ENCODE data around the gene FER. TPM values are rescaled to one million over a fixed set of nuclear protein-coding genes. Genes with fewer than 3 reads are reported as not detected.
"Not testable (repeated sequence)": the region's sequence is repeated elsewhere in the genome, so short reads cannot be mapped to it uniquely, and the experiment has no call there.

The FER gene
- total RNA-seq, 2 donors from 2014 or later, result 9.8 to 15.1 TPM

DNA sequence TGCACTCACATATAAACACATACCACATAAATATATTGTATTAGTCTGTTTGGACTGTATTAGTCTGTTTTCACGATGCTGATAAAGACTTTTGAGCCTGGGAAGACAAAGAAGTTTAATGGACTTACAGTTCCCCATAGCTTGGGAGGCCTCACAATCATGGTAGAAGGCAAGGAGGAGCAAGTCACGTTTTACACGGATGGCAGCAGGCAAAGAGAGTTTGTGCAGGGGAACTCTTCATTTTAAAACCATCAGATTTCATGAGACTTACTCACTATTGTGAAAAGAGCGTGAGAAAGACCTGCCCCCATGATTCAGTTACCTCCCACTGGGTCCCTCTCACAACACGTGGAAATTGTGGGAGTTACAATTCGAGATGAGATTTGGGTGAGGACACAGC, 133.4 kb downstream of the FER start:
- no peak for DNase-seq

DNA sequence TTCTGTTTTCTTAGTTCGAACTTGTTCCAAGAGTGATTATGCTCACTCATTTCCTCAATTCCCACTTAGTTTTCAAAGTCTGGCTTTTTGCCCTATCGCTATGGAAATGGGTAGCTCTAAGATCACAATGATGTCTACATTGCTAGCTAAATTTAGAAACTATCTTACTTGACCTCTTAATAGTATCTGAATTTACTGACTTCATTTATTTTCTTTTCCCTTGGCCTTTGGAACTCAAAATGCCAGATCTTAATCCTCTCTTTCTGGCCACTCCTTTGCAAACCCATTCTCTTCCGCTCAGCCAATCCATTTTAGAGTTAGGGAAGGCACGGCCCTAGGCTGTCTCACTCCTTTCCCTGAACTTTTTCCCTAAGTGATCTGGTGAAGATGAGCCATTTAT, 137.0 kb downstream of the FER start:
- H3K36me3 Mint-ChIP-seq (ENCODE audit: low read depth), result peaks cover 5% of the 10 kb centered on the region
- ATAC-seq, result no peak

More for the DNA sequence above, 133.4 kb downstream of the FER start:
- Mint-ChIP-seq H3K36me3 (ENCODE audit: low read depth) (peaks cover 5% of the 10 kb centered on the region), H3K4me3 (no peak overlapping the region), H3K4me1 (no peaks in the 10 kb centered on the region), H3K27ac (no peak overlapping the region), H3K27me3 (no peaks in the 10 kb centered on the region)
- no peaks in the 10 kb centered on the region for H3K9me3 ChIP-seq (ENCODE audit: control insufficient read depth, low read length, poor library complexity, severe bottlenecking)
- ATAC-seq, result no peak

DNA sequence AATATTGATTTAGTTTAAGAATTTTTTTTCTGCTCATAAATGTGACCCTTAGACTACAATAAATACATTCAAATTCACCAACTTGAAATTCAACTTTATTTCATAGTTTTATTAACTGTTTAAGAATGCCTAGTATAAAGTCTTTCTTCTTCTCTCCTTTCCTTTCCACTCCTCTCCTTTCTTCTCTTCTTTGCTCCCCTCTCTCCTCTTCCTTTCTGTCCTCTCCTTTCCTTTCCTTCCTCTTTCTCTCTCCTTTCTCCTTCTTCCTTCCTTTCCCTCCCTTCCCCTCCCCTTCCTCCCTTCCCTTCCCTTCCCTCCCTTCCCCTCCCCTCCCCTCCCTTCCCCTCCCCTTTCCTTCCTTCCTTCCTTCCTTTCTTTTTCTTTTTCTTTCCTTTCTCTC, 150.6 kb downstream of the FER start:
- no peaks in the 10 kb centered on the region for H3K9me3 ChIP-seq (ENCODE audit: control insufficient read depth, low read length, poor library complexity, severe bottlenecking)
- Mint-ChIP-seq H3K27me3 (no peaks in the 10 kb centered on the region), H3K27ac (no peak overlapping the region), H3K4me3 (no peak overlapping the region), H3K36me3 (ENCODE audit: low read depth) (peaks cover 2% of the 10 kb centered on the region), H3K4me1 (no peaks in the 10 kb centered on the region)
- no peak for ATAC-seq
- DNase-seq, result no peak

More for the DNA sequence above, 137.0 kb downstream of the FER start:
- no peak overlapping the region for H3K27ac Mint-ChIP-seq
- no peaks in the 10 kb centered on the region for H3K9me3 ChIP-seq (ENCODE audit: control insufficient read depth, low read length, poor library complexity, severe bottlenecking)
- H3K4me3 Mint-ChIP-seq, result no peak overlapping the region
- no peak for DNase-seq
- H3K4me1 Mint-ChIP-seq, result no peaks in the 10 kb centered on the region
- H3K27me3 Mint-ChIP-seq, result no peaks in the 10 kb centered on the region

DNA sequence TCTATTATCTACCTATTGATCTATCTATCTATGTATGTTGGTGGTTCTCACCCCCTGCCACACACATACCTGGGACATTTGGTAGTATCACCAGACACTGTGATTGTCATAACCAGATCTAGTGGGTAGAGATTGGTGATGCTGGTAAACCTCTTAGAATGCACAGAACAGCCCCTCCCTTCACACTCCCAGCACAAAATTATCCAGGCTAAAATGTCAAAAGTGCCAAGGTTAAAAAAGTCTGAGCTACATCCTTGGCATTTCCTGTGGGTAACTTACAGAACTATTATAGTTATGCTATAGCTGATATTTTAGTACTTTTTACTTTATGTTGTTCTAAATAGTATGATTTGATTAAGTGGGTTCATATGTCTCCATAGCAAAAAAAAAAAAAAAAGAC, 151.0 kb downstream of the FER start:
- Mint-ChIP-seq H3K4me3 (no peak overlapping the region), H3K27ac (no peak overlapping the region), H3K27me3 (no peaks in the 10 kb centered on the region), H3K36me3 (ENCODE audit: low read depth) (peaks cover 2% of the 10 kb centered on the region), H3K4me1 (no peaks in the 10 kb centered on the region)
- H3K9me3 ChIP-seq (ENCODE audit: control insufficient read depth, low read length, poor library complexity, severe bottlenecking), result no peaks in the 10 kb centered on the region
- DNase-seq (no peak), ATAC-seq (no peak)

DNA sequence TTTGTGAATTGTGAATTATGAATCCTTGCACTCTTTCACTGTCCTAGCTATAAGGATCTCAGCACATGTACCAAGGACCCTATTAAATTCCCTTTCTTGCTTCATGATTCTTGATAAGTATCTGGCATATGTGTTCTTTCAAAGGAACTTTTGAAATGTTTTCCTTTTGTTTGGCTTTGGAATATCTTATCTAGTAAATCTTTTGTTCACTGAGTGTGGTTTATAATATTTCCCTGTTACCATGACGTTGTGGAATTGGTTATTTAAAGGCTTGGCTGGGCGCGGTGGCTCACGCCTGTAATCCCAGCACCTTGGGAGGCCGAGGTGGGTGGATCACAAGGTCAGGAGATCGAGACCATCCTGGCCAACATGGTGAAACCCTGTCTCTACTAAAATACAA, 151.5 kb downstream of the FER start:
- H3K27ac Mint-ChIP-seq; H3K27me3 Mint-ChIP-seq; ATAC-seq; H3K36me3 Mint-ChIP-seq (ENCODE audit: low read depth); H3K9me3 ChIP-seq (ENCODE audit: control insufficient read depth, low read length, poor library complexity, severe bottlenecking); H3K4me1 Mint-ChIP-seq; H3K4me3 Mint-ChIP-seq; DNase-seq: not testable (repeated sequence)

DNA sequence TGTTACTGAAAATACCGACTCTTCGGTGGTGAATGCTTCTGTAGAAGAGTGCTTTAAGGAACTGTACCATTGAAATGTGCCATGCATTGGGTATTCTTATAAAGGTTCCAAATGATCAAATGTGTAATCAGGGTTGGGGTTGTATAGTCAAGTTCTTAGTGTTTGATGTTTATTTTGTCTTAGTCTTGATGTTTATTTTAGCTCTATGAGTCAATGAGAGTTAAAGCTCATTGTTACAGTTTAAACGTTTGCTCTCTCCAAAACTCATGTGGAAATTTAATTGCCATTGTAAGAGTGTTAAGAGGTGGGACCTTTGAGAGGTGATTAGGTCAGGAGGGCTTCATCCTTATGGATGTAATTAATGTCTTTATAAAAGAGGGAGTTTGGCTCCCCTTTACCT, 153.0 kb downstream of the FER start:
- H3K9me3 ChIP-seq (ENCODE audit: control insufficient read depth, low read length, poor library complexity, severe bottlenecking), result no peaks in the 10 kb centered on the region
- H3K36me3 Mint-ChIP-seq (ENCODE audit: low read depth), result no peaks in the 10 kb centered on the region
- ATAC-seq (no peak), DNase-seq (no peak)
- no peaks in the 10 kb centered on the region for H3K4me1 Mint-ChIP-seq
- no peak overlapping the region for H3K4me3 Mint-ChIP-seq
- H3K27ac Mint-ChIP-seq, result no peak overlapping the region
- H3K27me3 Mint-ChIP-seq, result no peaks in the 10 kb centered on the region

DNA sequence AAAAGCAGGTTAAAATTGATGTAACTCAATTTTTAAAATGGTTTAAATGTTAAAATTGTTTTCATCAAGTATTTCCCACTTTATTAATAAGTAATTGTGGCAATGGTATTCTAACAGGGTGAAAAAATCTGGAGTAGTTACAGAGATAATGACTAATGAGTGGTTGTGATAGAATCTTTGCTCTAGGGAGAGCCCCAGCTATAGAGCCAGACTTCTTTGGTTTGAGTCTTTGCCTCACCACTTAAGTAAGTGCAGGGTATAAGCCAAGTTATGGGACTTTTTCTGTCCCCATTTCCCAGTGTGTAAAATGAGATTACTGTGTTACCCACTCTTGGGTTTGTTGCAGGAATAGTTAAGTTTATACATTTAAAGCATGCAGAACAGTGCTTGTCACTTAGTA, 158.1 kb downstream of the FER start:
- no peaks in the 10 kb centered on the region for H3K4me1 Mint-ChIP-seq
- H3K4me3 Mint-ChIP-seq, result no peak overlapping the region
- ATAC-seq (no peak), DNase-seq (no peak)
- no peaks in the 10 kb centered on the region for H3K9me3 ChIP-seq (ENCODE audit: control insufficient read depth, low read length, poor library complexity, severe bottlenecking)
- no peaks in the 10 kb centered on the region for H3K36me3 Mint-ChIP-seq (ENCODE audit: low read depth)
- H3K27me3 Mint-ChIP-seq, result no peaks in the 10 kb centered on the region
- no peak overlapping the region for H3K27ac Mint-ChIP-seq

DNA sequence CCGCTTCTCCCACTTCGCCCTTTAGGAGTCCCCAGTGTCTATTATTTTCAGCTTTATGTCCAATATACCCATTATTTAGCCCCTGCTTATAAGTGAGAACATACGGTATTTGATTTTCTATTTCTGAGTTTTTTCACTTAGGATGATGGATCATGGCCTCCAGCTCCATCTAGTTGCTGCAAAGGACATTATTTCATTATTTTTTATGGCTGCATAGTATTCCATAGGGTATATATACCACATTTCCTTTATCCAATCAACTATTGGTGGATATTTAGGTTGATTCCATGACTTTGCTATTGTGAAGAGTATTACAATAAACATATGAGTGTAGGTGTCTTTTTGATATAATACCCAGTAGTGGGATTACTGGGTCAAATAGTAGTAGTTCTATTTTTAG, 162.9 kb downstream of the FER start:
- Mint-ChIP-seq H3K4me3 (no peak overlapping the region), H3K27me3 (no peaks in the 10 kb centered on the region), H3K4me1 (no peaks in the 10 kb centered on the region), H3K36me3 (ENCODE audit: low read depth) (no peaks in the 10 kb centered on the region), H3K27ac (no peak overlapping the region)
- no peaks in the 10 kb centered on the region for H3K9me3 ChIP-seq (ENCODE audit: control insufficient read depth, low read length, poor library complexity, severe bottlenecking)
- DNase-seq, result no peak
- ATAC-seq, result no peak

DNA sequence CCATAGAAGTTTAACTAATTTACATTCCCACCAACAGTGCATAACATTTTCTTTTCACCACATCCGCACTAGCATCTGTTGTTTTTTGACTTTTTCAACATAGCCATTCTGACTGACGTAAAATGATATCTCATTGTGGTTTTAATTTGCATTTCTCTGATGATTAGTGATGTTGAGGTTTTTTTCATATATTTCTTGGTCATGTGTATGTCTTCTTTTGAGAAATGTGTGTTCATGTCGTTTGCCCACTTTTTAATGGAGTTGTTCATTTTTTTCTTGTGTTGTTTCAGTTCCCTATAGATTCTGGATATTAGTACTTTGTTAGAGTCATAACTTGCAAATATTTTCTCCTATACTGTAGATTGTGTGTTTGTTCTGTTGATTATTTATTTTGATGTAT, 163.4 kb downstream of the FER start:
- ATAC-seq (peak; percentile 6), DNase-seq (no peak)
- no peaks in the 10 kb centered on the region for H3K9me3 ChIP-seq (ENCODE audit: control insufficient read depth, low read length, poor library complexity, severe bottlenecking)
- Mint-ChIP-seq H3K4me1 (no peaks in the 10 kb centered on the region), H3K27me3 (no peaks in the 10 kb centered on the region), H3K4me3 (no peak overlapping the region), H3K27ac (no peak overlapping the region), H3K36me3 (ENCODE audit: low read depth) (no peaks in the 10 kb centered on the region)

DNA sequence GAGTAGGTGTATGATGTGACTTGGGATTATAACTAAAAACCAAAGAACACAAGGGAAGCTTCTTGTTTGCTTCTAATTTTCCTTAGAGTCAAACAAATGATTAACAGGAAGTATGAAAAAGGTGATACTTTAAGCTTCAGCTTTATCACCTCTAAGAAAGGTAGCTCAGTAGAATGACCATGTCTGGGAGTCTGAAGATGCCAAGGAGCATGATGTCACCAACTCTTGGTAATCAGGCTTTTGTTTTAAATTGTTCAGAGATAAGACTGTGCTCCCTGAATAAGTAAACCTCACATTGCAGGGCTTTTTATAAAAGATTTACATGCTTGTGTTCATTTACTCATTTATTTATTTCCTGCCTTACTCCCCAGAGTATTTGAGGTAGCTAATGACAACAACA, 169.9 kb downstream of the FER start:
- no peak for DNase-seq
- no peaks in the 10 kb centered on the region for H3K36me3 Mint-ChIP-seq (ENCODE audit: low read depth)
- no peak overlapping the region for H3K27ac Mint-ChIP-seq
- ATAC-seq, result no peak
- H3K27me3 Mint-ChIP-seq, result no peaks in the 10 kb centered on the region
- H3K4me3 Mint-ChIP-seq, result no peak overlapping the region
- H3K9me3 ChIP-seq (ENCODE audit: control insufficient read depth, low read length, poor library complexity, severe bottlenecking), result no peaks in the 10 kb centered on the region
- H3K4me1 Mint-ChIP-seq, result no peaks in the 10 kb centered on the region

DNA sequence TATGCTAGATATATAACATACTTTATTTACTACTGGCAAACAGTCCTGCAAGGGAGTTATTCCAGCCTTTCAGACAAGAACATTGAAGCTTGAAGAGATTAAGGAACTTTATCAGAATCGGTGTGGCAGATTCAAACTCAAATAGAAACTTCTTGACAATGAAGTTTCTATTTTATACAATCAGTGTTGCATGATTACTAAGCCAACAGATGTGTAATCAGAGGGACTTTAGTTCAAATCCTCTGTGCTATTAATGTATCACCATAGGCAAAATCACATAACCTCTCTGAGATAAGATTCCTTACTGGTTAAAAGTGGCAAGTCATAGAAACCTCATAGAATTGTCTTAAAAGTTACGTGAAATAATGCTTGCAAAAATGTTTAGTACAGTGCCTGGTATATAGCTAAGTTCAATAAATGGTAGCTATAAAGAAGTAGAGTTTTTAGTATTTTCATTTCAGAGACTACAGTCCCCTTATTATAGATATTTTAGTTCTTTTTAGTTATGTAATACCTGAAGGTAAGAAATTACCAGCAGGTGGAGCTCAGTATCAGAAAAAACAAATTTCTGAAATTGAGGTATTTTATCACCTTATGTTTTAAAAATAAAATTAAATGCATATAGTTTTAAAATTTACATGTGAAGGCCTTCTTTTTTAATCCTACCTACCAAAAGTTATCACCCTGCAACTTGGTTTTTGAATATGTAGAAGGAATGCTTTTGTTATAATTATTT, 172.1 kb downstream of the FER start:
- DNase-seq (no peak), ATAC-seq (no peak)
- no peak overlapping the region for H3K27ac Mint-ChIP-seq
- H3K9me3 ChIP-seq (ENCODE audit: control insufficient read depth, low read length, poor library complexity, severe bottlenecking), result no peaks in the 10 kb centered on the region
- H3K4me1 Mint-ChIP-seq, result no peaks in the 10 kb centered on the region
- H3K27me3 Mint-ChIP-seq, result no peaks in the 10 kb centered on the region
- no peaks in the 10 kb centered on the region for H3K36me3 Mint-ChIP-seq (ENCODE audit: low read depth)
- H3K4me3 Mint-ChIP-seq, result no peak overlapping the region

DNA sequence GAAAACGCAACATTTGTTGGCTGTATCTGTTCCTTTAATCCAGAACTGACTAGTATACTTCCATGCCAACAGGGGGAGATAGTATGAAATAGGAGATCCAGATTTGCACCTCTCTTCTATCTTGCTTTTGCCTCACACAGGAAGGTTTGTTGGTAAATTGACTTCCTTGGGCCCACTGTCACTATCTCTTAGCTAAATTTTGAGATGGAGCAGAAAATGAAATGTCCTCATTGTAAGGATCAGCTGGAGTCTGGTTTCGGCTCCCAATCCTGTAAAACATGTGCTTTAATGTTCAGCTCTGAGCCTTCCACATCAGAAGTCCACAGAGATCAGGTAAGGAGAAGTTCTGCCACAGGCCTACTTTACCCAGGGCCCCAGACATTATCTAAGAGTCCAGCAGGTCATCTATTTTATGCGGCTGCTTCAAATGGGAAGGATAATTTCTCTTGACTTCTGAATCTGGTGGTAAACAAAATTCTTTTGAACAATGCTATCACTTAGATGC, 176.8 kb downstream of the FER start:
- DNase-seq (no peak), ATAC-seq (peak; percentile 39)
- peak overlapping the region; percentile 41 for H3K4me3 Mint-ChIP-seq

DNA sequence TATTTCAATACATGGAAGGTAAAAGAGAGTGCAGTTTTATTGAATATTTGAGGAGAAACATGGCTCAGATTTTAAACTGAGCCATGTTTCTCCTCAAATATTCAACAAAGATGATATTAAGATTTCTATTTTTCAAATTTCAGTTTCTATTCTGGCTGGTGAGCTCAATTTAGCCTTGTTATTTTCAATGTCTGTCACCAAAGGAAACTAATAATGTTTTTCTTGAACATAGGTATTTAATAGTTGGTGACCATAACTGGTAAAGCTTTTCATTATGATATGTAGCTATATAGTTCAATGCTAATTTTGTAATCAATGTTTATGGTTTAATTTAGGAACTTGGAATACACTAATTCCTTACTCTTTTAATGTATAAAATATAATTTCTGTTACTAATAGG, 177.4 kb downstream of the FER start:
- no peak overlapping the region for H3K4me3 Mint-ChIP-seq

More for the DNA sequence above, 176.8 kb downstream of the FER start:
- H3K27ac Mint-ChIP-seq, result no peak overlapping the region
- no peaks in the 10 kb centered on the region for H3K36me3 Mint-ChIP-seq (ENCODE audit: low read depth)
- no peaks in the 10 kb centered on the region for H3K27me3 Mint-ChIP-seq
- H3K4me1 Mint-ChIP-seq, result no peaks in the 10 kb centered on the region
- H3K9me3 ChIP-seq (ENCODE audit: control insufficient read depth, low read length, poor library complexity, severe bottlenecking), result no peaks in the 10 kb centered on the region

DNA sequence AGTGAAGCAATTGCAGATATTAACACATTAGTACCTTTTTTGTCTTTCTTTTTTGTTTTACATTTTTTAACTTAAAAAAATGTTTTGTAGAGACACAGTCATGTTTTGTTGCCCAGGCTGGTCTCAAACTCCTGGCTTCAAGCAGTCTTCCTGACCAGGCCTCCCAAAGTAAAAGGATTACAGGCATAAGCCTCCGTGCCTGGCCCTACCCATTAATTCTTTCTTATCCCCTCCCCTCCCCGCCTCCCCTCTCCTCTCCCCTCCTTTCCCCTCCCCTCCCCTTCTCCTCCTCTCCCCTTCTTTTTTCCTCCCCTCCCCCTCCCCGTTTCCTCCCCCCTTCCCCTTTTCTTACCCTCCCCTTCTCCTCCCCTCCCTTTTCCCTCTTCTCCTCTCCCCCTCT, 182.4 kb downstream of the FER start:
- H3K9me3 ChIP-seq (ENCODE audit: control insufficient read depth, low read length, poor library complexity, severe bottlenecking), result no peaks in the 10 kb centered on the region
- no peaks in the 10 kb centered on the region for H3K36me3 Mint-ChIP-seq (ENCODE audit: low read depth)
- no peak overlapping the region for H3K4me3 Mint-ChIP-seq
- no peak overlapping the region for H3K27ac Mint-ChIP-seq
- ATAC-seq (no peak), DNase-seq (no peak)
- H3K27me3 Mint-ChIP-seq, result no peaks in the 10 kb centered on the region
- peaks cover 3% of the 10 kb centered on the region for H3K4me1 Mint-ChIP-seq

More for the DNA sequence above, 177.4 kb downstream of the FER start:
- H3K27me3 Mint-ChIP-seq, result no peaks in the 10 kb centered on the region
- no peaks in the 10 kb centered on the region for H3K36me3 Mint-ChIP-seq (ENCODE audit: low read depth)
- H3K27ac Mint-ChIP-seq, result no peak overlapping the region
- DNase-seq (no peak), ATAC-seq (no peak)
- H3K4me1 Mint-ChIP-seq, result no peaks in the 10 kb centered on the region
- H3K9me3 ChIP-seq (ENCODE audit: control insufficient read depth, low read length, poor library complexity, severe bottlenecking), result no peaks in the 10 kb centered on the region
